OCI-LY1 (cell line): ENCODE data around the gene NFIX.

Source experiments
- CTCF ChIP-seq: fragments of 200-600 bp; sonication (generic), shearing (Covaris generic); IDR thresholded peaks from 2 replicates; pipeline ENCODE4 v1.5.1; 2017; ENCODE audit warnings: mild to moderate bottlenecking, antibody characterized with exemption, low read length, moderate library complexity, mixed read lengths
- EZH2 ChIP-seq: fragments of 200-600 bp; sonication (generic), shearing (Covaris generic); IDR thresholded peaks from 2 replicates; pipeline ENCODE4 v1.8.0; 2017; ENCODE audit warnings: borderline replicate concordance, mixed run types, mild to moderate bottlenecking, antibody characterized with exemption, low read length, moderate library complexity, mixed read lengths

DNA sequence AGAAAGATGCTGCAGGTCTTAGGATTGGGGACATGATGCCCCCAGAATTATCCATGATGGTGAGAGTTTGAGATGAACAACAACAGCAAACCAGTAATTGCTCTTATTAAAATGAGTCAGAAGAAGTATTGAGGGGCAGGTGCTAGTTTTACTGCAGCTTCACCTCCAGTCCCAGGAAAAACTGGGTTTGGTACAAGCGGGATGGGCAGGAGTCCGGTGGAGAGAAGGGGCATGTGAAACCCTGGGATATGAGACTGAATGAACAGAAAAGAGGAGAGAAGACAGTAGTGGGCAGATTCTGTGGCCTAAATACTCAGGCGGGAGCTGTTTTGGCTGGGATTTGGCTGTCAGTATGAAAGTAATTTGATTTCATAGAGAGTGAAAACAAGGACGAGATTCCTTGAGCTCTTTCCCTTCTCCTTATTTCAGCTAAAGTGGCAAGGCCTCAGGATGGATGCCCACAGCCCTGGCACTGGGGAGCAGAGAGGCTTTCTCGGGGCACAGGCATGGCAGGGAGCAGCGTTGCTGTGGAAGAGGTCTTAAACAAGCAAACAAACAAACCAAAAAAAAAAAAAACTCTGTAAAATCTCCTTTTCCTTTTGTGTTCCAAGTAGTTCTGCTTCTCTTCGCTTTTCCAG lies 30.7 kb downstream of the NFIX start:
- TF ChIP-seq CTCF (no peak), EZH2 (no peak)
